PC-3 (cell line): ENCODE data around the gene EAF1. TPM values are rescaled to one million over a fixed set of nuclear protein-coding genes. Genes with fewer than 3 reads are reported as not detected.

Experiments used
- ATAC-seq: fragments of 200-7000 bp; cut with Tn5 transposase; 2 replicates; pipeline ENCODE4 v1.9.1; 2020; ENCODE audit warnings: mild to moderate bottlenecking, moderate library complexity
- BruUV-seq: library from RNA; stranded (reverse); fragments of 400-500 nt; replicated peaks from 2 replicates; lab custom pipeline; 2021; lab: Mats Ljungman, UMichigan
- CTCF ChIA-PET: fragments of 300-600 bp; sonication (Branson Sonifier 250); formaldehyde crosslinking; loops from one replicate; lab custom pipeline; 2022; ENCODE audit warnings: antibody characterized with exemption; lab: Charles Lee
- POLR2A ChIA-PET: fragments of 300-600 bp; sonication (Branson Sonifier 250); formaldehyde crosslinking; loops from one replicate; lab custom pipeline; 2022; ENCODE audit warnings: antibody characterized with exemption; ENCODE audit not compliant: unreplicated experiment; lab: Charles Lee
- DNase-seq: peaks from one replicate; pipeline ENCODE4 v3.0.0-alpha.2; 2015
- H2AFZ ChIP-seq: fragments of 300-600 bp; sonication (generic); 2 replicates; pipeline ENCODE4 v1.6.0; 2016; ENCODE audit warnings: antibody characterized with exemption, low read length
- H3F3A ChIP-seq: fragments of 300-600 bp; sonication (generic); one replicate; pipeline ENCODE4 v1.6.0; 2017; ENCODE audit warnings: antibody characterized with exemption, low read length, control low read depth, mild to moderate bottlenecking; ENCODE audit not compliant: unreplicated experiment
- H3K27ac ChIP-seq: fragments of 300-600 bp; sonication (generic); 2 replicates; pipeline ENCODE4 v1.5.1; 2016; ENCODE audit warnings: mild to moderate bottlenecking, low read length
- H3K27me3 ChIP-seq: fragments of 300-600 bp; sonication (generic); 2 replicates; pipeline ENCODE4 v1.6.1; 2016; ENCODE audit warnings: low read length, mixed read lengths
- H3K36me3 ChIP-seq: fragments of 300-600 bp; sonication (generic); 2 replicates; pipeline ENCODE4 v1.6.1; 2016; ENCODE audit warnings: low read depth, mixed run types, low read length, mixed read lengths
- H3K4me1 ChIP-seq: fragments of 300-600 bp; sonication (generic); 2 replicates; pipeline ENCODE4 v1.5.1; 2016; ENCODE audit warnings: low read length; ENCODE audit not compliant: insufficient read depth
- H3K4me2 ChIP-seq: fragments of 300-600 bp; sonication (generic); 2 replicates; pipeline ENCODE4 v1.6.0; 2016; ENCODE audit warnings: low read length
- H3K4me3 ChIP-seq: fragments of 300-600 bp; sonication (generic); 2 replicates; pipeline ENCODE4 v1.5.1; 2016; ENCODE audit warnings: mild to moderate bottlenecking, low read length, mixed read lengths
- H3K79me2 ChIP-seq: fragments of 300-600 bp; sonication (generic); 2 replicates; pipeline ENCODE4 v1.6.1; 2017; ENCODE audit warnings: low read length, mixed read lengths
- H3K9ac ChIP-seq: fragments of 300-600 bp; sonication (generic); 2 replicates; pipeline ENCODE4 v1.6.0; 2016; ENCODE audit warnings: mild to moderate bottlenecking, low read length
- H3K9me2 ChIP-seq: fragments of 300-600 bp; sonication (generic); replicated peaks from 2 replicates; pipeline ENCODE4 v1.6.1; 2016; ENCODE audit warnings: mixed run types, low read length, mixed read lengths
- H3K9me3 ChIP-seq: fragments of 300-600 bp; sonication (generic); 2 replicates; pipeline ENCODE4 v1.6.1; 2016; ENCODE audit warnings: low read length, mixed read lengths
- H4K20me1 ChIP-seq: fragments of 300-600 bp; sonication (generic); 2 replicates; pipeline ENCODE4 v1.6.1; 2016; ENCODE audit warnings: low read length, mixed read lengths
- CTCF ChIP-seq: fragments of 300-600 bp; sonication (generic); conservative IDR thresholded peaks from 2 replicates; pipeline ENCODE4 v1.5.1; 2017; ENCODE audit warnings: antibody characterized with exemption, low read depth, mild to moderate bottlenecking, low read length
- EZH2 ChIP-seq: fragments of 300-600 bp; sonication (generic); IDR thresholded peaks from one replicate; pipeline ENCODE4 v1.6.1; 2017; ENCODE audit warnings: antibody characterized with exemption, mild to moderate bottlenecking, low read length; ENCODE audit not compliant: unreplicated experiment
- EZH2phosphoT487 ChIP-seq: fragments of 300-600 bp; sonication (generic); IDR thresholded peaks from 2 replicates; pipeline ENCODE4 v1.6.1; 2018; ENCODE audit warnings: mild to moderate bottlenecking, antibody characterized with exemption, low read length, borderline replicate concordance
- intact Hi-C: fragments of 100-400 bp; cut with micrococcal nuclease; formaldehyde crosslinking; loops from 2 replicates; pipeline ENCODE4 v1.9.0; 2023
- total RNA-seq: library from RNA; depleted of rRNA; stranded (reverse); fragments of >200 nt; gene quantifications from 2 replicates; pipeline ENCODE4 v1.2.3, GENCODE V29; 2014

EAF1 gene
- total RNA-seq, 1 experiment from 2014 or later, result 35.3 TPM

GRCh38 chr3:15440891-15441290 lies 13.5 kb downstream of the EAF1 start:
- Histone ChIP-seq H3F3A (no peaks in the 10 kb centered on the region), H3K9ac (no peak overlapping the region), H3K9me3 (no peaks in the 10 kb centered on the region), H3K79me2 (no peaks in the 10 kb centered on the region), H2AFZ (no peak overlapping the region), H3K4me3 (no peak overlapping the region), H3K4me1 (no peaks in the 10 kb centered on the region), H3K27ac (no peak overlapping the region), H3K36me3 (peaks cover 45% of the 10 kb centered on the region), H4K20me1 (no peaks in the 10 kb centered on the region), H3K9me2 (no peaks in the 10 kb centered on the region), H3K4me2 (no peak overlapping the region), H3K27me3 (no peaks in the 10 kb centered on the region)
- ChIA-PET CTCF (no interaction called here), POLR2A (no interaction called here)
- ATAC-seq (no peak), DNase-seq (no peak)
- BruUV-seq, result no TSS peak
- intact Hi-C loops, result loop anchor here (5.0 kb wide), 1 partner anchor 666 kb away; no protein-coding TSS in a partner anchor
- no peak for TF ChIP-seq CTCF
- no peak for TF ChIP-seq EZH2phosphoT487
- TF ChIP-seq EZH2, result no peak

- CTCF ChIA-PET, result no interaction called here
- Histone ChIP-seq H3K27ac (no peak overlapping the region), H3K9me3 (no peaks in the 10 kb centered on the region), H3K27me3 (no peaks in the 10 kb centered on the region), H4K20me1 (no peaks in the 10 kb centered on the region), H3K9ac (no peak overlapping the region), H3K4me3 (no peak overlapping the region), H3K79me2 (no peaks in the 10 kb centered on the region), H3K9me2 (no peaks in the 10 kb centered on the region), H3F3A (no peaks in the 10 kb centered on the region), H2AFZ (no peak overlapping the region), H3K4me1 (no peaks in the 10 kb centered on the region), H3K36me3 (peaks cover 26% of the 10 kb centered on the region), H3K4me2 (no peak overlapping the region)
- ATAC-seq, result no peak
- POLR2A ChIA-PET, result no interaction called here
- BruUV-seq, result no TSS peak
- no peak for TF ChIP-seq EZH2
- no peak for TF ChIP-seq EZH2phosphoT487
- no peak for TF ChIP-seq CTCF
- intact Hi-C loops, result loop anchor here (5.0 kb wide), 1 partner anchor 663 kb away; no protein-coding TSS in a partner anchor
- no peak for DNase-seq
Observed at GRCh38 chr3:15443826-15444524, 16.6 kb downstream of the EAF1 start.

GRCh38 chr3:15449489-15450224 lies 22.3 kb downstream of the EAF1 start:
- ChIA-PET CTCF (no interaction called here), POLR2A (no interaction called here)
- H3K4me3 ChIP-seq, result no peak overlapping the region
- H3K79me2 ChIP-seq, result no peaks in the 10 kb centered on the region
- no peaks in the 10 kb centered on the region for H3K9me2 ChIP-seq
- ATAC-seq, result no peak
- TF ChIP-seq CTCF (no peak), EZH2phosphoT487 (no peak), EZH2 (no peak)
- H3K27ac ChIP-seq, result no peak overlapping the region
- no peak overlapping the region for H3K9ac ChIP-seq
- no peaks in the 10 kb centered on the region for H3K9me3 ChIP-seq
- H3K27me3 ChIP-seq, result no peaks in the 10 kb centered on the region
- BruUV-seq, result no TSS peak
- no peaks in the 10 kb centered on the region for H3K4me1 ChIP-seq
- H3K4me2 ChIP-seq, result no peak overlapping the region
- no peaks in the 10 kb centered on the region for H3F3A ChIP-seq
- no peaks in the 10 kb centered on the region for H4K20me1 ChIP-seq
- no peaks in the 10 kb centered on the region for H3K36me3 ChIP-seq
- H2AFZ ChIP-seq, result no peak overlapping the region
- no peak for DNase-seq
- intact Hi-C loops, result no loop called here
